ENCODE measurements around the gene FLNB. TPM values are rescaled to one million over a fixed set of nuclear protein-coding genes. Genes with fewer than 3 reads are reported as not detected.

Gene FLNB
- total and polyA plus RNA-seq, 10 of the 15 experiments (the other 5 are each of a cell fraction or from before 2014, with no cell fraction given), result 13.6 to 51.8 (median 26.4) TPM

DNA sequence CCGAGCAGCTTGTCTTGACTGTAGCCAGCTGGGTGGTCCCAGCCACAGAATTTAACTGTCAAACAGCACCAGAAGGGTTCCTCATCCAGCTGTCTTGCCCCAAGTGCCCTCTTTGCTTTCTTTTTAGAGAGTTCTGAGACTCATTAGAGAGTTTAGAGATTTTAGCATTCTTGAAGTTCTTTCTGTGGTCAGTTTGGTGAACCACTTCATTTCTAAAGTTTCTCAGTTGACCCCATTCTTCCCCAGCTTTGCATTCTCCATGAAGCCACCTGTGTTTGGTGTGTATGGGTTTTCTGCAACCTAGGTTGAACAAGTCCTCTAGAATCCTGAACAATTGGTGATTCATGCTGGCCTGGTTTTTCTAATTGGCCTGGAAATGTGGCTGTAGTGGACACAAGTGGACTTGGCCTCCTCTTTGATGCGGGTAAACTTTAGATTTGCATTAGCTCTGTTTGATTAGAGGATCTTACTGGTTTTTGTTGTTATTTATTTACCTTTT lies 33.7 kb downstream of the FLNB start (continued):
- TF ChIP-seq, protein P1, sequence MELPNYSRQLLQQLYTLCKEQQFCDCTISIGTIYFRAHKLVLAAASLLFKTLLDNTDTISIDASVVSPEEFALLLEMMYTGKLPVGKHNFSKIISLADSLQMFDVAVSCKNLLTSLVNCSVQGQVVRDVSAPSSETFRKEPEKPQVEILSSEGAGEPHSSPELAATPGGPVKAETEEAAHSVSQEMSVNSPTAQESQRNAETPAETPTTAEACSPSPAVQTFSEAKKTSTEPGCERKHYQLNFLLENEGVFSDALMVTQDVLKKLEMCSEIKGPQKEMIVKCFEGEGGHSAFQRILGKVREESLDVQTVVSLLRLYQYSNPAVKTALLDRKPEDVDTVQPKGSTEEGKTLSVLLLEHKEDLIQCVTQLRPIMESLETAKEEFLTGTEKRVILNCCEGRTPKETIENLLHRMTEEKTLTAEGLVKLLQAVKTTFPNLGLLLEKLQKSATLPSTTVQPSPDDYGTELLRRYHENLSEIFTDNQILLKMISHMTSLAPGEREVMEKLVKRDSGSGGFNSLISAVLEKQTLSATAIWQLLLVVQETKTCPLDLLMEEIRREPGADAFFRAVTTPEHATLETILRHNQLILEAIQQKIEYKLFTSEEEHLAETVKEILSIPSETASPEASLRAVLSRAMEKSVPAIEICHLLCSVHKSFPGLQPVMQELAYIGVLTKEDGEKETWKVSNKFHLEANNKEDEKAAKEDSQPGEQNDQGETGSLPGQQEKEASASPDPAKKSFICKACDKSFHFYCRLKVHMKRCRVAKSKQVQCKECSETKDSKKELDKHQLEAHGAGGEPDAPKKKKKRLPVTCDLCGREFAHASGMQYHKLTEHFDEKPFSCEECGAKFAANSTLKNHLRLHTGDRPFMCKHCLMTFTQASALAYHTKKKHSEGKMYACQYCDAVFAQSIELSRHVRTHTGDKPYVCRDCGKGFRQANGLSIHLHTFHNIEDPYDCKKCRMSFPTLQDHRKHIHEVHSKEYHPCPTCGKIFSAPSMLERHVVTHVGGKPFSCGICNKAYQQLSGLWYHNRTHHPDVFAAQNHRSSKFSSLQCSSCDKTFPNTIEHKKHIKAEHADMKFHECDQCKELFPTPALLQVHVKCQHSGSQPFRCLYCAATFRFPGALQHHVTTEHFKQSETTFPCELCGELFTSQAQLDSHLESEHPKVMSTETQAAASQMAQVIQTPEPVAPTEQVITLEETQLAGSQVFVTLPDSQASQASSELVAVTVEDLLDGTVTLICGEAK (IDR thresholded peaks at IDR 0.05; ENCODE audit: borderline replicate concordance), result no peak
- peak; percentile 50; the same call in 1 of the 2 replicates for TF ChIP-seq GATAD2B (conservative IDR thresholded peaks at IDR 0.05; ENCODE audit: low read depth)
- TF ChIP-seq ATF7 (IDR thresholded peaks at IDR 0.05; ENCODE audit: low read depth), result peak; percentile 21; the same call in 1 of the 2 replicates
- TF ChIP-seq, protein P2, sequence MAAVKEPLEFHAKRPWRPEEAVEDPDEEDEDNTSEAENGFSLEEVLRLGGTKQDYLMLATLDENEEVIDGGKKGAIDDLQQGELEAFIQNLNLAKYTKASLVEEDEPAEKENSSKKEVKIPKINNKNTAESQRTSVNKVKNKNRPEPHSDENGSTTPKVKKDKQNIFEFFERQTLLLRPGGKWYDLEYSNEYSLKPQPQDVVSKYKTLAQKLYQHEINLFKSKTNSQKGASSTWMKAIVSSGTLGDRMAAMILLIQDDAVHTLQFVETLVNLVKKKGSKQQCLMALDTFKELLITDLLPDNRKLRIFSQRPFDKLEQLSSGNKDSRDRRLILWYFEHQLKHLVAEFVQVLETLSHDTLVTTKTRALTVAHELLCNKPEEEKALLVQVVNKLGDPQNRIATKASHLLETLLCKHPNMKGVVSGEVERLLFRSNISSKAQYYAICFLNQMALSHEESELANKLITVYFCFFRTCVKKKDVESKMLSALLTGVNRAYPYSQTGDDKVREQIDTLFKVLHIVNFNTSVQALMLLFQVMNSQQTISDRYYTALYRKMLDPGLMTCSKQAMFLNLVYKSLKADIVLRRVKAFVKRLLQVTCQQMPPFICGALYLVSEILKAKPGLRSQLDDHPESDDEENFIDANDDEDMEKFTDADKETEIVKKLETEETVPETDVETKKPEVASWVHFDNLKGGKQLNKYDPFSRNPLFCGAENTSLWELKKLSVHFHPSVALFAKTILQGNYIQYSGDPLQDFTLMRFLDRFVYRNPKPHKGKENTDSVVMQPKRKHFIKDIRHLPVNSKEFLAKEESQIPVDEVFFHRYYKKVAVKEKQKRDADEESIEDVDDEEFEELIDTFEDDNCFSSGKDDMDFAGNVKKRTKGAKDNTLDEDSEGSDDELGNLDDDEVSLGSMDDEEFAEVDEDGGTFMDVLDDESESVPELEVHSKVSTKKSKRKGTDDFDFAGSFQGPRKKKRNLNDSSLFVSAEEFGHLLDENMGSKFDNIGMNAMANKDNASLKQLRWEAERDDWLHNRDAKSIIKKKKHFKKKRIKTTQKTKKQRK (IDR thresholded peaks at IDR 0.05; ENCODE audit: low read depth, low read length), result no peak
- peak; percentile 48 for TF ChIP-seq JUNB (IDR thresholded peaks at IDR 0.05)
- TF ChIP-seq, protein P3, sequence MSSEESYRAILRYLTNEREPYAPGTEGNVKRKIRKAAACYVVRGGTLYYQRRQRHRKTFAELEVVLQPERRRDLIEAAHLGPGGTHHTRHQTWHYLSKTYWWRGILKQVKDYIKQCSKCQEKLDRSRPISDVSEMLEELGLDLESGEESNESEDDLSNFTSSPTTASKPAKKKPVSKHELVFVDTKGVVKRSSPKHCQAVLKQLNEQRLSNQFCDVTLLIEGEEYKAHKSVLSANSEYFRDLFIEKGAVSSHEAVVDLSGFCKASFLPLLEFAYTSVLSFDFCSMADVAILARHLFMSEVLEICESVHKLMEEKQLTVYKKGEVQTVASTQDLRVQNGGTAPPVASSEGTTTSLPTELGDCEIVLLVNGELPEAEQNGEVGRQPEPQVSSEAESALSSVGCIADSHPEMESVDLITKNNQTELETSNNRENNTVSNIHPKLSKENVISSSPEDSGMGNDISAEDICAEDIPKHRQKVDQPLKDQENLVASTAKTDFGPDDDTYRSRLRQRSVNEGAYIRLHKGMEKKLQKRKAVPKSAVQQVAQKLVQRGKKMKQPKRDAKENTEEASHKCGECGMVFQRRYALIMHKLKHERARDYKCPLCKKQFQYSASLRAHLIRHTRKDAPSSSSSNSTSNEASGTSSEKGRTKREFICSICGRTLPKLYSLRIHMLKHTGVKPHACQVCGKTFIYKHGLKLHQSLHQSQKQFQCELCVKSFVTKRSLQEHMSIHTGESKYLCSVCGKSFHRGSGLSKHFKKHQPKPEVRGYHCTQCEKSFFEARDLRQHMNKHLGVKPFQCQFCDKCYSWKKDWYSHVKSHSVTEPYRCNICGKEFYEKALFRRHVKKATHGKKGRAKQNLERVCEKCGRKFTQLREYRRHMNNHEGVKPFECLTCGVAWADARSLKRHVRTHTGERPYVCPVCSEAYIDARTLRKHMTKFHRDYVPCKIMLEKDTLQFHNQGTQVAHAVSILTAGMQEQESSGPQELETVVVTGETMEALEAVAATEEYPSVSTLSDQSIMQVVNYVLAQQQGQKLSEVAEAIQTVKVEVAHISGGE (CRISPR knock-in tag; IDR thresholded peaks at IDR 0.05), result no peak
- TF ChIP-seq PAX5 (IDR thresholded peaks at IDR 0.05; ENCODE audit: borderline replicate concordance, low read depth, low read length), result peak; percentile 82; the same call in 1 of the 2 replicates
- TF ChIP-seq ZNF384 (IDR thresholded peaks at IDR 0.05; ENCODE audit: borderline replicate concordance, low read depth, low read length), result no peak
- peak; percentile 59; the same call in 1 of the 2 replicates for TF ChIP-seq FOXM1 (IDR thresholded peaks at IDR 0.05; ENCODE audit: low read depth, low read length)
- TF ChIP-seq SRF (IDR thresholded peaks at IDR 0.05; ENCODE audit: low read depth in 2 of 2, low read length in 2 of 2), result no peak
- TF ChIP-seq RELA (IDR thresholded peaks at IDR 0.05; ENCODE audit: borderline replicate concordance, partially characterized antibody), result no peak
- peak; percentile 97 for TF ChIP-seq TCF12 (IDR thresholded peaks at IDR 0.05; ENCODE audit: low read depth, low read length)
- TF ChIP-seq NFYB (IDR thresholded peaks at IDR 0.05; ENCODE audit: insufficient read depth, low read depth, low read length), result no peak
- peak; percentile 81 for TF ChIP-seq CBFB (IDR thresholded peaks at IDR 0.05; ENCODE audit: low read depth)
- TF ChIP-seq CEBPB (IDR thresholded peaks at IDR 0.05; ENCODE audit: borderline replicate concordance in 1 of 2, low read depth in 2 of 2, low read length in 2 of 2), result 0 out of 4 replicates have a peak, but pooled peaks of 1 of the 2 experiments have one; percentile 59
- TF ChIP-seq POU2F2 (IDR thresholded peaks at IDR 0.05; ENCODE audit: borderline replicate concordance, low read depth, low read length), result peak; percentile 83; the same call in 2 of the 3 replicates
- TF ChIP-seq CREM (IDR thresholded peaks at IDR 0.05; ENCODE audit: low read depth), result peak; percentile 60; the same call in 1 of the 2 replicates
- no peak for TF ChIP-seq ZNF217 (IDR thresholded peaks at IDR 0.05)
- TF ChIP-seq, protein P4, sequence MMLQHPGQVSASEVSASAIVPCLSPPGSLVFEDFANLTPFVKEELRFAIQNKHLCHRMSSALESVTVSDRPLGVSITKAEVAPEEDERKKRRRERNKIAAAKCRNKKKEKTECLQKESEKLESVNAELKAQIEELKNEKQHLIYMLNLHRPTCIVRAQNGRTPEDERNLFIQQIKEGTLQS (IDR thresholded peaks at IDR 0.05; ENCODE audit: borderline replicate concordance, extremely low read depth, low read depth, low read length), result no peak

Data from GM12878 (cell line).